H1 (cell line): Measurements from ENCODE around the gene MAPRE3. TPM values are rescaled to one million over a fixed set of nuclear protein-coding genes. Genes with fewer than 3 reads are reported as not detected.

Experiments used
- CTCF ChIA-PET: fragments of 300-600 bp; sonication (Branson Sonifier 250); formaldehyde crosslinking; loops from one replicate; lab custom pipeline; 2021; ENCODE audit not compliant: partially characterized antibody; lab: Charles Lee
- POLR2A ChIA-PET: fragments of 300-600 bp; sonication (Branson Sonifier 250); formaldehyde crosslinking; loops from one replicate; lab custom pipeline; 2021; ENCODE audit warnings: inconsistent platforms; ENCODE audit not compliant: partially characterized antibody; lab: Charles Lee
- DNase-seq, 2 experiments: peaks; one replicate each; pipeline versions ENCODE4 v3.0.0 to v3.0.0-alpha.2; 2010 to 2022; ENCODE audit warnings: low spot score in 2 of 2, low read depth in 1 of 2, mixed read lengths in 1 of 2
- FAIRE-seq: peaks from 2 replicates; lab custom pipeline; 2011; peaks lifted over from hg19 to GRCh38; lab: Jason Lieb, UNC
- H2AFZ ChIP-seq: 2 replicates; pipeline ENCODE4 v1.8.1; 2012; ENCODE audit warnings: low read length, inconsistent platforms
- H2AK5ac ChIP-seq: 2 replicates; pipeline ENCODE4 v1.6.1; 2013; ENCODE audit warnings: low read depth, low read length
- H2BK120ac ChIP-seq: replicated peaks from 2 replicates; pipeline ENCODE3; 2013; ENCODE audit warnings: low read depth, low read length, inconsistent platforms
- H2BK12ac ChIP-seq: 2 replicates; pipeline ENCODE4 v1.6.1; 2013; ENCODE audit warnings: low read depth, low read length
- H2BK15ac ChIP-seq: 2 replicates; pipeline ENCODE4 v1.6.1; 2013; ENCODE audit warnings: low read length
- H2BK20ac ChIP-seq: 2 replicates; pipeline ENCODE4 v1.6.1; 2013; ENCODE audit warnings: low read length
- H2BK5ac ChIP-seq: 2 replicates; pipeline ENCODE4 v1.6.1; 2013; ENCODE audit warnings: low read depth, low read length
- H3K14ac ChIP-seq: 2 replicates; pipeline ENCODE4 v1.6.1; 2013; ENCODE audit warnings: inconsistent platforms; ENCODE audit not compliant: insufficient read length
- H3K18ac ChIP-seq: 2 replicates; pipeline ENCODE4 v1.6.1; 2013; ENCODE audit warnings: low read length; ENCODE audit errors: extremely low read depth
- H3K23ac ChIP-seq: 2 replicates; pipeline ENCODE4 v1.6.1; 2013; ENCODE audit warnings: inconsistent platforms; ENCODE audit not compliant: insufficient read length
- H3K23me2 ChIP-seq: 2 replicates; pipeline ENCODE4 v1.6.1; 2013; ENCODE audit warnings: low read depth, low read length
- H3K27ac ChIP-seq: 2 replicates; pipeline ENCODE4 v1.6.1; 2011; ENCODE audit warnings: low read depth, low read length, inconsistent platforms
- H3K27me3 ChIP-seq, 4 experiments: replicated peaks in 1 of 4; 1 replicate in 1 of 4; 2 replicates in 3 of 4; pipeline versions ENCODE4 v1.6.1 to v1.8.1; 2011 to 2013; ENCODE audit warnings: low read length in 3 of 4, mild to moderate bottlenecking in 3 of 4, inconsistent platforms in 2 of 4, mixed read lengths in 2 of 4, moderate library complexity in 1 of 4; ENCODE audit not compliant: control insufficient read depth in 3 of 4, insufficient read depth in 3 of 4; ENCODE audit errors: extremely low read depth in 1 of 4
- H3K36me3 ChIP-seq, 4 experiments: 2 replicates each; pipeline versions ENCODE4 v1.6.1 to v1.8.1; 2011 to 2013; ENCODE audit warnings: mild to moderate bottlenecking in 4 of 4, low read length in 3 of 4, moderate library complexity in 2 of 4, control low read depth in 1 of 4, inconsistent platforms in 1 of 4; ENCODE audit not compliant: insufficient read depth in 4 of 4, control insufficient read depth in 2 of 4
- H3K4ac ChIP-seq: replicated peaks from 2 replicates; pipeline ENCODE3; 2013; ENCODE audit warnings: low read length, low read depth, mixed read lengths, inconsistent platforms; ENCODE audit not compliant: insufficient read length
- H3K4me1 ChIP-seq, 4 experiments: replicated peaks in 1 of 4; 1 replicate in 1 of 4; 2 replicates in 3 of 4; pipeline versions ENCODE4 v1.6.1 to v1.8.1; 2011 to 2013; ENCODE audit warnings: low read length in 3 of 4, inconsistent platforms in 2 of 4, mixed read lengths in 1 of 4; ENCODE audit not compliant: insufficient read depth in 4 of 4, control insufficient read depth in 3 of 4
- H3K4me2 ChIP-seq, 2 experiments: 2 replicates each; pipeline versions ENCODE4 v1.6.1 to v1.8.1; 2011 to 2013; ENCODE audit warnings: low read depth in 2 of 2, low read length in 2 of 2, control low read depth in 1 of 2, inconsistent platforms in 1 of 2, mild to moderate bottlenecking in 1 of 2; ENCODE audit not compliant: insufficient read depth in 1 of 2
- H3K4me3 ChIP-seq, 4 experiments: fragments of 200-600, 300-600 bp in 1 of 4; sonication (generic), shearing (Covaris generic), sonication (Bioruptor Twin) in 1 of 4; 2 replicates each; pipeline versions ENCODE4 v1.5.1 to v1.8.1; 2011 to 2016; ENCODE audit warnings: low read length in 4 of 4, low read depth in 3 of 4, control low read depth in 2 of 4, inconsistent platforms in 2 of 4, mild to moderate bottlenecking in 2 of 4, mixed read lengths in 1 of 4, moderate library complexity in 1 of 4; ENCODE audit not compliant: insufficient read depth in 2 of 4; ENCODE audit errors: extremely low read depth in 1 of 4
- H3K56ac ChIP-seq: replicated peaks from 2 replicates; pipeline ENCODE3; 2013; ENCODE audit warnings: low read depth, mild to moderate bottlenecking, mixed read lengths, low read length, inconsistent platforms; ENCODE audit not compliant: insufficient read length
- H3K79me1 ChIP-seq: 2 replicates; pipeline ENCODE4 v1.6.1; 2013; ENCODE audit warnings: low read depth, low read length, control low read depth
- H3K79me2 ChIP-seq, 2 experiments: 2 replicates each; pipeline versions ENCODE4 v1.6.1 to v1.8.1; 2012 to 2013; ENCODE audit warnings: low read length in 2 of 2, mild to moderate bottlenecking in 2 of 2, inconsistent platforms in 1 of 2; ENCODE audit not compliant: insufficient read depth in 2 of 2, control insufficient read depth in 1 of 2
- H3K9ac ChIP-seq, 4 experiments: replicated peaks in 1 of 4; 1 replicate in 1 of 4; 2 replicates in 3 of 4; pipeline versions ENCODE4 v1.6.1 to v1.8.1; 2011 to 2013; ENCODE audit warnings: low read depth in 3 of 4, low read length in 3 of 4, control low read depth in 2 of 4, mild to moderate bottlenecking in 2 of 4, moderate library complexity in 2 of 4, inconsistent platforms in 1 of 4; ENCODE audit errors: extremely low read depth in 1 of 4
- H3K9me3 ChIP-seq, 2 experiments: 2 replicates each; pipeline versions ENCODE4 v1.6.1 to v1.8.1; 2012 to 2013; ENCODE audit warnings: mild to moderate bottlenecking in 2 of 2, moderate library complexity in 2 of 2, control low read depth in 1 of 2, inconsistent platforms in 1 of 2, low read depth in 1 of 2, low read length in 1 of 2, mixed read lengths in 1 of 2; ENCODE audit not compliant: insufficient read depth in 2 of 2
- H4K20me1 ChIP-seq, 2 experiments: replicated peaks in 1 of 2; 2 replicates each; pipeline versions ENCODE3 to v1.8.1; 2011 to 2013; ENCODE audit warnings: inconsistent platforms in 2 of 2, low read length in 2 of 2, mild to moderate bottlenecking in 1 of 2; ENCODE audit not compliant: insufficient read depth in 2 of 2, control insufficient read depth in 1 of 2
- H4K5ac ChIP-seq: 2 replicates; pipeline ENCODE4 v1.6.1; 2013; ENCODE audit warnings: low read length, low read depth, mixed read lengths, inconsistent platforms; ENCODE audit not compliant: insufficient read length
- H4K8ac ChIP-seq: 2 replicates; pipeline ENCODE4 v1.8.0; 2013; ENCODE audit warnings: mild to moderate bottlenecking, moderate library complexity, low read length, inconsistent platforms; ENCODE audit not compliant: insufficient read depth; ENCODE audit errors: extremely low read depth
- H4K91ac ChIP-seq: replicated peaks from 2 replicates; pipeline ENCODE3; 2013; ENCODE audit warnings: low read length, mixed read lengths, inconsistent platforms; ENCODE audit not compliant: insufficient read length
- CEBPB ChIP-seq: IDR thresholded peaks from 2 replicates; pipeline ENCODE4 v1.6.1; 2012; ENCODE audit warnings: low read depth, low read length
- POLR2A ChIP-seq, 2 experiments: IDR thresholded peaks; 1 replicate in 1 of 2; 2 replicates in 1 of 2; pipeline ENCODE4 v1.6.1; 2011; ENCODE audit warnings: low read depth in 2 of 2, low read length in 2 of 2, mild to moderate bottlenecking in 2 of 2; ENCODE audit errors: control extremely low read depth in 1 of 2
- YY1 ChIP-seq: IDR thresholded peaks from 2 replicates; pipeline ENCODE4 v1.6.1; 2011; ENCODE audit warnings: low read depth, mild to moderate bottlenecking, low read length
- WGBS, 2 experiments: shearing (Covaris generic) in 1 of 2; methylation state at CpG; one replicate each; pipeline versions ENCODE4 v1.1.6 to v1.1.7; 2013 to 2015; ENCODE audit warnings: low lambda C conversion rate in 2 of 2, mixed read lengths in 2 of 2, inconsistent platforms in 1 of 2, low coverage in 1 of 2, missing lambda C conversion rate in 1 of 2; ENCODE audit not compliant: insufficient replicate concordance in 2 of 2, insufficient coverage in 1 of 2, insufficient read length in 1 of 2; ENCODE audit errors: extremely low coverage in 1 of 2, missing lambda C conversion rate in 1 of 2; 5-methylcytosine and 5-hydroxymethylcytosine counted together
- polyA plus RNA-seq, 7 experiments: library from polyadenylated mRNA; depleted of rRNA in 3 of 7; stranded (reverse) in 5 of 7; unstranded in 2 of 7; fragments of >200 nt in 5 of 7; fragments of 200-250 nt in 2 of 7; gene quantifications; 1 replicate in 5 of 7; 2 replicates in 1 of 7; 4 replicates in 1 of 7; pipeline versions ENCODE4 v1.2.1 to v1.2.3, GENCODE V29; 2011 to 2013; ENCODE audit warnings: missing spikeins in 2 of 7, mixed read lengths in 2 of 7
- total RNA-seq: library from RNA; stranded (reverse); fragmentation: NEBNext Ultra II Directional; extraction: Animal tissue kit (Norgen Biotek cat#: 25700); gene quantifications from 2 replicates; pipeline ENCODE4 v1.2.1, GENCODE V29; 2021

Gene MAPRE3
- total and polyA plus RNA-seq, 2 of the 8 experiments (the other 6 are each of a cell fraction or from before 2014, with no cell fraction given), result 4.9 to 6.6 TPM

- CTCF ChIA-PET, result interaction anchor here (0.7 to 21.6 kb wide), 6 partner anchors 8 to 105 kb away, joined by 3 to 416 read pairs (median 14); no protein-coding TSS in a partner anchor
These were observed 19.2 kb upstream of the MAPRE3 start for GRCh38 chr2:26951236-26951635.

More at GRCh38 chr2:26951236-26951635, 19.2 kb upstream of the MAPRE3 start:
- H3K9me3 ChIP-seq, result no peaks in the 10 kb centered on the region
- H3K18ac ChIP-seq, result no peak overlapping the region
- POLR2A ChIA-PET, result no interaction called here
- no peak overlapping the region for H3K4ac ChIP-seq
- no peak overlapping the region for H2BK12ac ChIP-seq
- TF ChIP-seq POLR2A (IDR thresholded peaks at IDR 0.05; ENCODE audit: control extremely low read depth in 1 of 2, low read depth in 2 of 2, low read length in 2 of 2), result no peak
- no peak for TF ChIP-seq CEBPB
- TF ChIP-seq YY1, result no peak
- no peak overlapping the region for H2BK20ac ChIP-seq
- H3K4me3 ChIP-seq, result no peak overlapping the region
- H4K8ac ChIP-seq, result no peak overlapping the region
- H2BK15ac ChIP-seq, result no peak overlapping the region
- H3K4me1 ChIP-seq, result peaks cover 0 to 8% (median 1%) of the 10 kb centered on the region in 4 experiments; a peak in 5 of 7 replicates
- no peaks in the 10 kb centered on the region; a peak in 1 of 8 replicates for H3K36me3 ChIP-seq
- H3K56ac ChIP-seq, result no peak overlapping the region
- H2BK5ac ChIP-seq, result no peak overlapping the region
- WGBS, 2 experiments, result 93% methylated on average over 3 of the region's 3 CpGs; no CpG with 5 or more reads in 1 of the 2 experiments
- no peaks in the 10 kb centered on the region for H3K79me1 ChIP-seq
- no peak overlapping the region for H4K5ac ChIP-seq
- no peaks in the 10 kb centered on the region for H3K79me2 ChIP-seq
- peaks cover 1% of the 10 kb centered on the region; the same call in 1 of the 2 replicates for H3K23me2 ChIP-seq
- H4K91ac ChIP-seq, result no peak overlapping the region
- FAIRE-seq (no peak), DNase-seq (no peak)
- H3K23ac ChIP-seq, result no peak overlapping the region
- no peak overlapping the region for H2BK120ac ChIP-seq
- H4K20me1 ChIP-seq, result peaks cover 0 to 2% of the 10 kb centered on the region in 2 experiments
- H3K27me3 ChIP-seq, result no peaks in the 10 kb centered on the region
- H2AK5ac ChIP-seq, result no peak overlapping the region
- no peak overlapping the region for H3K14ac ChIP-seq
- H2AFZ ChIP-seq, result no peak overlapping the region
- no peak overlapping the region for H3K9ac ChIP-seq
- H3K27ac ChIP-seq, result no peak overlapping the region
- no peak overlapping the region for H3K4me2 ChIP-seq
